ENCODE measurements around the gene ACTMAP. TPM values are rescaled to one million over a fixed set of nuclear protein-coding genes. Genes with fewer than 3 reads are reported as not detected.

Gene ACTMAP
- total RNA-seq, 1 experiment from 2014 or later = 17.8 TPM

GRCh38 chr19:40739871-40740703 lies 10.2 kb downstream of the ACTMAP start:
- Mint-ChIP-seq H3K27me3 (ENCODE audit: unreplicated experiment) (no peaks in the 10 kb centered on the region), H3K9me3 (ENCODE audit: low read depth, unreplicated experiment) (no peaks in the 10 kb centered on the region), H3K36me3 (ENCODE audit: insufficient read depth, unreplicated experiment) (peaks cover 81% of the 10 kb centered on the region), H3K27ac (ENCODE audit: unreplicated experiment) (peak overlapping the region; percentile 54), H3K4me1 (ENCODE audit: low read depth, unreplicated experiment) (peaks cover 8% of the 10 kb centered on the region), H3K4me3 (ENCODE audit: low read depth, unreplicated experiment) (no peak overlapping the region)
- intact Hi-C loops (cut with micrococcal nuclease; ENCODE audit: unreplicated experiment) = no loop called here
- DNase-seq = no peak
- TF ChIP-seq CTCF (IDR thresholded peaks at IDR 0.05; ENCODE audit: unreplicated experiment) = no peak
- CTCF ChIA-PET = no interaction called here
- no TSS peak for BruUV-seq (replicated peaks)

GRCh38 chr19:40739030-40739839 lies 11.0 kb downstream of the ACTMAP start:
- H3K4me1 Mint-ChIP-seq (ENCODE audit: low read depth, unreplicated experiment) = peaks cover 9% of the 10 kb centered on the region
- H3K27ac Mint-ChIP-seq (ENCODE audit: unreplicated experiment) = peak overlapping the region; percentile 54
- intact Hi-C loops (cut with micrococcal nuclease; ENCODE audit: unreplicated experiment) = no loop called here
- CTCF ChIA-PET = no interaction called here
- no peak for TF ChIP-seq CTCF (IDR thresholded peaks at IDR 0.05; ENCODE audit: unreplicated experiment)
- H3K4me3 Mint-ChIP-seq (ENCODE audit: low read depth, unreplicated experiment) = no peak overlapping the region
- H3K27me3 Mint-ChIP-seq (ENCODE audit: unreplicated experiment) = no peaks in the 10 kb centered on the region
- no peak for DNase-seq
- BruUV-seq (replicated peaks) = no TSS peak
- peaks cover 89% of the 10 kb centered on the region for H3K36me3 Mint-ChIP-seq (ENCODE audit: insufficient read depth, unreplicated experiment)
- no peaks in the 10 kb centered on the region for H3K9me3 Mint-ChIP-seq (ENCODE audit: low read depth, unreplicated experiment)

GRCh38 chr19:40737102-40737644 lies 13.1 kb downstream of the ACTMAP start:
- intact Hi-C loops (cut with micrococcal nuclease; ENCODE audit: unreplicated experiment) = no loop called here
- peaks cover 9% of the 10 kb centered on the region for H3K4me1 Mint-ChIP-seq (ENCODE audit: low read depth, unreplicated experiment)
- CTCF ChIA-PET = no interaction called here
- no peak for DNase-seq
- H3K9me3 Mint-ChIP-seq (ENCODE audit: low read depth, unreplicated experiment) = no peaks in the 10 kb centered on the region
- BruUV-seq (replicated peaks) = no TSS peak
- TF ChIP-seq CTCF (IDR thresholded peaks at IDR 0.05; ENCODE audit: unreplicated experiment) = no peak
- no peak overlapping the region for H3K4me3 Mint-ChIP-seq (ENCODE audit: low read depth, unreplicated experiment)
- no peak overlapping the region for H3K27ac Mint-ChIP-seq (ENCODE audit: unreplicated experiment)
- H3K36me3 Mint-ChIP-seq (ENCODE audit: insufficient read depth, unreplicated experiment) = peaks cover 88% of the 10 kb centered on the region
- H3K27me3 Mint-ChIP-seq (ENCODE audit: unreplicated experiment) = no peaks in the 10 kb centered on the region

- H3K4me3 Mint-ChIP-seq (ENCODE audit: low read depth, unreplicated experiment) = no peak overlapping the region
- H3K27me3 Mint-ChIP-seq (ENCODE audit: unreplicated experiment) = no peaks in the 10 kb centered on the region
- BruUV-seq (replicated peaks) = no TSS peak
- intact Hi-C loops (cut with micrococcal nuclease; ENCODE audit: unreplicated experiment) = no loop called here
- CTCF ChIA-PET = no interaction called here
- peaks cover 9% of the 10 kb centered on the region for H3K4me1 Mint-ChIP-seq (ENCODE audit: low read depth, unreplicated experiment)
- H3K36me3 Mint-ChIP-seq (ENCODE audit: insufficient read depth, unreplicated experiment) = peaks cover 88% of the 10 kb centered on the region
- no peak overlapping the region for H3K27ac Mint-ChIP-seq (ENCODE audit: unreplicated experiment)
- no peaks in the 10 kb centered on the region for H3K9me3 Mint-ChIP-seq (ENCODE audit: low read depth, unreplicated experiment)
- no peak for TF ChIP-seq CTCF (IDR thresholded peaks at IDR 0.05; ENCODE audit: unreplicated experiment)
- no peak for DNase-seq
Measured at GRCh38 chr19:40736661-40737060, 13.6 kb downstream of the ACTMAP start.

All from Calu3 (cell line).